Loucy (cell line): ENCODE results near the gene CADM1.

Source experiments
- CTCF ChIP-seq: fragments of 200-600 bp; sonication (generic); conservative IDR thresholded peaks from 2 replicates; pipeline ENCODE4 v1.5.1; 2014; ENCODE audit warnings: mild to moderate bottlenecking, antibody characterized with exemption, low read length
- EZH2phosphoT487 ChIP-seq: fragments of 200-600 bp; IDR thresholded peaks from 2 replicates; pipeline ENCODE4 v1.6.1; 2018; ENCODE audit warnings: antibody characterized with exemption, mild to moderate bottlenecking, moderate library complexity, borderline replicate concordance

- TF ChIP-seq CTCF (no peak), EZH2phosphoT487 (no peak)
Observed at GRCh38 chr11:115383431-115383830, 120.8 kb downstream of the CADM1 start.
